SKM-1 (cell line): ENCODE results near the gene CTRB1.
"Not testable (repeated sequence)": the region's sequence is repeated elsewhere in the genome, so short reads cannot be mapped to it uniquely, and the experiment has no call there.

Source experiments
- DNase-seq: peaks from one replicate; lab custom pipeline; 2025; ENCODE audit not compliant: unreplicated experiment; lab: John Stamatoyannopoulos, UW

The CTRB1 gene

GRCh38 chr16:75267631-75268264, 49.0 kb downstream of the CTRB1 start:
- DNase-seq, result no peak

- not testable (repeated sequence) for DNase-seq
These were observed 50.6 kb downstream of the CTRB1 start for GRCh38 chr16:75269358-75269757.

GRCh38 chr16:75271441-75272096, 52.8 kb downstream of the CTRB1 start:
- DNase-seq, result no peak

- DNase-seq, result peak; percentile 28
These were observed 53.3 kb downstream of the CTRB1 start for GRCh38 chr16:75272097-75272551.

GRCh38 chr16:75272629-75273028, 53.8 kb downstream of the CTRB1 start:
- DNase-seq, result not testable (repeated sequence)

GRCh38 chr16:75273054-75273925, 54.5 kb downstream of the CTRB1 start:
- no peak for DNase-seq
